ENCODE measurements around the gene SERPINE2. TPM values are rescaled to one million over a fixed set of nuclear protein-coding genes. Genes with fewer than 3 reads are reported as not detected.

Gene SERPINE2
- total RNA-seq, 1 donor, result 658 TPM

GRCh38 chr2:224084266-224084892 lies 45.3 kb upstream of the SERPINE2 start:
- DNase-seq (ENCODE audit: insufficient read length, low spot score, missing footprints), result no peak
- peak overlapping the region; percentile 59 for H2AFZ ChIP-seq (ENCODE audit: low read length)
- no peaks in the 10 kb centered on the region for H4K20me1 ChIP-seq (ENCODE audit: insufficient read depth, low read length)
- no peaks in the 10 kb centered on the region for H3K27me3 ChIP-seq (ENCODE audit: insufficient read depth, low read length)
- H3K27ac ChIP-seq (ENCODE audit: low read depth, low read length), result peak overlapping the region; percentile 71
- no peaks in the 10 kb centered on the region for H3K36me3 ChIP-seq (ENCODE audit: insufficient read depth, low read length)
- H3K9me3 ChIP-seq (ENCODE audit: low read depth, low read length), result no peaks in the 10 kb centered on the region
- H3K4me1 ChIP-seq (ENCODE audit: insufficient read depth, low read length), result peaks cover 36% of the 10 kb centered on the region
- H3K4me2 ChIP-seq (ENCODE audit: insufficient read depth, low read length), result no peak overlapping the region
- H3K4me3 ChIP-seq (ENCODE audit: insufficient read depth, low read length), result no peak overlapping the region
- no peak for TF ChIP-seq CTCF (IDR thresholded peaks at IDR 0.05; ENCODE audit: extremely low read depth, low read depth, low read length)
- no peaks in the 10 kb centered on the region for H3K79me2 ChIP-seq (ENCODE audit: insufficient read depth, low read length)

- H3K4me2 ChIP-seq (ENCODE audit: insufficient read depth, low read length), result no peak overlapping the region
- no peak for TF ChIP-seq CTCF (IDR thresholded peaks at IDR 0.05; ENCODE audit: extremely low read depth, low read depth, low read length)
- H4K20me1 ChIP-seq (ENCODE audit: insufficient read depth, low read length), result no peaks in the 10 kb centered on the region
- H3K36me3 ChIP-seq (ENCODE audit: insufficient read depth, low read length), result no peaks in the 10 kb centered on the region
- H2AFZ ChIP-seq (ENCODE audit: low read length), result no peak overlapping the region
- no peak overlapping the region for H3K4me3 ChIP-seq (ENCODE audit: insufficient read depth, low read length)
- H3K9me3 ChIP-seq (ENCODE audit: low read depth, low read length), result no peaks in the 10 kb centered on the region
- H3K27ac ChIP-seq (ENCODE audit: low read depth, low read length), result no peak overlapping the region
- H3K27me3 ChIP-seq (ENCODE audit: insufficient read depth, low read length), result no peaks in the 10 kb centered on the region
- peaks cover 36% of the 10 kb centered on the region for H3K4me1 ChIP-seq (ENCODE audit: insufficient read depth, low read length)
- no peak for DNase-seq (ENCODE audit: insufficient read length, low spot score, missing footprints)
- H3K79me2 ChIP-seq (ENCODE audit: insufficient read depth, low read length), result no peaks in the 10 kb centered on the region
These were observed 44.6 kb upstream of the SERPINE2 start for GRCh38 chr2:224083638-224084037.

- DNase-seq (ENCODE audit: insufficient read length, low spot score, missing footprints), result no peak
- no peak overlapping the region for H3K4me3 ChIP-seq (ENCODE audit: insufficient read depth, low read length)
- TF ChIP-seq CTCF (IDR thresholded peaks at IDR 0.05; ENCODE audit: extremely low read depth, low read depth, low read length), result no peak
These were observed 39.6 kb upstream of the SERPINE2 start for GRCh38 chr2:224078656-224079055.

GRCh38 chr2:224077773-224078507 lies 38.9 kb upstream of the SERPINE2 start:
- Histone ChIP-seq H3K4me1 (ENCODE audit: insufficient read depth, low read length) (peaks cover 4% of the 10 kb centered on the region), H3K36me3 (ENCODE audit: insufficient read depth, low read length) (no peaks in the 10 kb centered on the region), H3K27me3 (ENCODE audit: insufficient read depth, low read length) (no peaks in the 10 kb centered on the region), H3K79me2 (ENCODE audit: insufficient read depth, low read length) (no peaks in the 10 kb centered on the region), H3K4me3 (ENCODE audit: insufficient read depth, low read length) (no peak overlapping the region), H3K27ac (ENCODE audit: low read depth, low read length) (no peak overlapping the region), H2AFZ (ENCODE audit: low read length) (no peak overlapping the region), H3K9me3 (ENCODE audit: low read depth, low read length) (no peaks in the 10 kb centered on the region), H4K20me1 (ENCODE audit: insufficient read depth, low read length) (no peaks in the 10 kb centered on the region), H3K4me2 (ENCODE audit: insufficient read depth, low read length) (no peak overlapping the region)
- TF ChIP-seq CTCF (IDR thresholded peaks at IDR 0.05; ENCODE audit: extremely low read depth, low read depth, low read length), result no peak
- no peak for DNase-seq (ENCODE audit: insufficient read length, low spot score, missing footprints)

More at GRCh38 chr2:224078656-224079055, 39.6 kb upstream of the SERPINE2 start:
- Histone ChIP-seq H3K4me2 (ENCODE audit: insufficient read depth, low read length) (no peak overlapping the region), H3K27ac (ENCODE audit: low read depth, low read length) (no peak overlapping the region), H3K36me3 (ENCODE audit: insufficient read depth, low read length) (no peaks in the 10 kb centered on the region), H2AFZ (ENCODE audit: low read length) (no peak overlapping the region), H3K79me2 (ENCODE audit: insufficient read depth, low read length) (no peaks in the 10 kb centered on the region), H3K27me3 (ENCODE audit: insufficient read depth, low read length) (no peaks in the 10 kb centered on the region), H4K20me1 (ENCODE audit: insufficient read depth, low read length) (no peaks in the 10 kb centered on the region), H3K4me1 (ENCODE audit: insufficient read depth, low read length) (peaks cover 4% of the 10 kb centered on the region), H3K9me3 (ENCODE audit: low read depth, low read length) (no peaks in the 10 kb centered on the region)
